GM19438 (cell line): ENCODE measurements around the gene ISL1.

Experiments used
- ATAC-seq: cut with Tn5 transposase; IDR thresholded peaks from one replicate; pipeline ENCODE4 v1.9.1; 2021; ENCODE audit warnings: low read depth; ENCODE audit not compliant: unreplicated experiment

ISL1 gene

GRCh38 chr5:51439232-51439631 is 56.0 kb downstream of the ISL1 start:
- no peak for ATAC-seq
